ENCODE results near the gene SNCAIP. TPM values are rescaled to one million over a fixed set of nuclear protein-coding genes. Genes with fewer than 3 reads are reported as not detected.

The SNCAIP gene
- total and polyA plus RNA-seq, 9 of the 15 experiments (the other 6 are each of a cell fraction or from before 2014, with no cell fraction given) = 0.04 TPM; not detected in 8

DNA sequence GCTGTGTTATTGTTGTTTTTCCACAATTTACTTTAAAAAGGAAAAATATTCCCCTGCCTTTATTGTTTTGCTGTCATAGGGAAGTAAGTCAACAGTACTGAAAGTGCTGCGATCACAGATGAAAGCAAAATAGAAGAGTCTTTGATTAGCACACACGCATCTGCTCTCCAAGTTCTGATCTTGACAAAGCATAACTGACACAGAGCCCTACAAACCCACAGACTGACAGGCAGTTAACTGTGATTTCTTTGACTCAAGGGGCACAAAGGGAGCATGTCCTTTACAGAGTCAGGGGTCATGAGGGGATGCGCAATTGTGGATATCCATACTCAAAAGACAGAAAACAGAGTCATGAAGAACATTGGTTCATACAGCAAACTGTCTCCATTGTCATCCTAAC is 123.7 kb downstream of the SNCAIP start:
- H3K79me2 ChIP-seq (ENCODE audit: control insufficient read depth, insufficient read depth, low read length) = no peaks in the 10 kb centered on the region
- H3K36me3 ChIP-seq (ENCODE audit: control insufficient read depth, insufficient read depth, low read length) = no peaks in the 10 kb centered on the region
- POLR2A ChIA-PET = no interaction called here
- CTCF ChIA-PET (ENCODE audit: low intra/inter-chr PET ratio) = interaction anchor here (0.7 kb wide), 1 partner anchor 1687 kb away, joined by 6 read pairs; no protein-coding TSS in a partner anchor
- ATAC-seq = no peak
- H3K4me2 ChIP-seq (ENCODE audit: insufficient read depth, low read length) = no peak overlapping the region
- in situ Hi-C loops (cut with MboI) = no loop called here
- H4K20me1 ChIP-seq (replicated peaks; ENCODE audit: control insufficient read depth, insufficient read depth, low read length) = no peaks in the 10 kb centered on the region
- no peaks in the 10 kb centered on the region for H3K9me3 ChIP-seq (replicated peaks; ENCODE audit: control insufficient read depth, insufficient read depth, low read depth, low read length)
- no peaks in the 10 kb centered on the region for H3K4me1 ChIP-seq (replicated peaks in 1 of 2; ENCODE audit: control insufficient read depth in 2 of 2, insufficient read depth in 2 of 2, low read length in 2 of 2)
- H2AFZ ChIP-seq (ENCODE audit: low read depth, low read length) = no peak overlapping the region
- FAIRE-seq = no peak
- no peak for DNase-seq (ENCODE audit: extremely low read depth in 1 of 4, low spot score in 3 of 4)
- no peaks in the 10 kb centered on the region for H3K27me3 ChIP-seq (ENCODE audit: control insufficient read depth in 2 of 2, insufficient read depth in 2 of 2, low read length in 2 of 2)
- no peak overlapping the region for H3K27ac ChIP-seq (ENCODE audit: extremely low read depth, low read depth, low read length)
- no peak overlapping the region for H3K9ac ChIP-seq (ENCODE audit: insufficient read depth in 1 of 2, low read depth in 2 of 2, low read length in 2 of 2)
- intact Hi-C loops (cut with micrococcal nuclease) = no loop called here
- WGBS (ENCODE audit: insufficient coverage, low coverage, missing lambda C conversion rate) = 0% methylated on average over 3 of the region's 3 CpGs
- no peaks in the 10 kb centered on the region for H3K9me1 ChIP-seq (ENCODE audit: control insufficient read depth, insufficient read depth, low read length)
- no TSS peak for BruUV-seq (replicated peaks)
- H3K4me3 ChIP-seq = no peak overlapping the region
- TF ChIP-seq, protein P1, sequence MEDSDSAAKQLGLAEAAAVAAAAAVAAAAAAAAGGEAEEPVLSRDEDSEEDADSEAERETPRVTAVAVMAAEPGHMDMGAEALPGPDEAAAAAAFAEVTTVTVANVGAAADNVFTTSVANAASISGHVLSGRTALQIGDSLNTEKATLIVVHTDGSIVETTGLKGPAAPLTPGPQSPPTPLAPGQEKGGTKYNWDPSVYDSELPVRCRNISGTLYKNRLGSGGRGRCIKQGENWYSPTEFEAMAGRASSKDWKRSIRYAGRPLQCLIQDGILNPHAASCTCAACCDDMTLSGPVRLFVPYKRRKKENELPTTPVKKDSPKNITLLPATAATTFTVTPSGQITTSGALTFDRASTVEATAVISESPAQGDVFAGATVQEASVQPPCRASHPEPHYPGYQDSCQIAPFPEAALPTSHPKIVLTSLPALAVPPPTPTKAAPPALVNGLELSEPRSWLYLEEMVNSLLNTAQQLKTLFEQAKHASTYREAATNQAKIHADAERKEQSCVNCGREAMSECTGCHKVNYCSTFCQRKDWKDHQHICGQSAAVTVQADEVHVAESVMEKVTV (CRISPR knock-in tag; IDR thresholded peaks at IDR 0.05) = no peak
- TF ChIP-seq, protein P2, sequence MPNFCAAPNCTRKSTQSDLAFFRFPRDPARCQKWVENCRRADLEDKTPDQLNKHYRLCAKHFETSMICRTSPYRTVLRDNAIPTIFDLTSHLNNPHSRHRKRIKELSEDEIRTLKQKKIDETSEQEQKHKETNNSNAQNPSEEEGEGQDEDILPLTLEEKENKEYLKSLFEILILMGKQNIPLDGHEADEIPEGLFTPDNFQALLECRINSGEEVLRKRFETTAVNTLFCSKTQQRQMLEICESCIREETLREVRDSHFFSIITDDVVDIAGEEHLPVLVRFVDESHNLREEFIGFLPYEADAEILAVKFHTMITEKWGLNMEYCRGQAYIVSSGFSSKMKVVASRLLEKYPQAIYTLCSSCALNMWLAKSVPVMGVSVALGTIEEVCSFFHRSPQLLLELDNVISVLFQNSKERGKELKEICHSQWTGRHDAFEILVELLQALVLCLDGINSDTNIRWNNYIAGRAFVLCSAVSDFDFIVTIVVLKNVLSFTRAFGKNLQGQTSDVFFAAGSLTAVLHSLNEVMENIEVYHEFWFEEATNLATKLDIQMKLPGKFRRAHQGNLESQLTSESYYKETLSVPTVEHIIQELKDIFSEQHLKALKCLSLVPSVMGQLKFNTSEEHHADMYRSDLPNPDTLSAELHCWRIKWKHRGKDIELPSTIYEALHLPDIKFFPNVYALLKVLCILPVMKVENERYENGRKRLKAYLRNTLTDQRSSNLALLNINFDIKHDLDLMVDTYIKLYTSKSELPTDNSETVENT (CRISPR knock-in tag; IDR thresholded peaks at IDR 0.05) = no peak
- TF ChIP-seq NR4A1 (CRISPR knock-in tag; IDR thresholded peaks at IDR 0.05) (no peak), NR4A1 (tag; IDR thresholded peaks at IDR 0.05) (no peak), THRA (IDR thresholded peaks at IDR 0.05) (no peak), ZKSCAN1 (IDR thresholded peaks at IDR 0.05; ENCODE audit: low read depth, low read length) (no peak), PYGO2 (tag; IDR thresholded peaks at IDR 0.05) (no peak), DIDO1 (tag; IDR thresholded peaks at IDR 0.05; ENCODE audit: low read depth) (no peak), EWSR1 (IDR thresholded peaks at IDR 0.05; ENCODE audit: borderline replicate concordance, low read depth, partially characterized antibody) (no peak), TAF7 (tag; IDR thresholded peaks at IDR 0.05) (no peak), FOXP1 (CRISPR knock-in tag; IDR thresholded peaks at IDR 0.05) (no peak), TRIM24 (IDR thresholded peaks at IDR 0.05) (no peak), ATF7 (IDR thresholded peaks at IDR 0.05) (no peak), SMAD4 (CRISPR knock-in tag; conservative IDR thresholded peaks at IDR 0.05) (no peak), CCAR2 (IDR thresholded peaks at IDR 0.05; ENCODE audit: low read depth, low read length) (no peak), TOE1 (IDR thresholded peaks at IDR 0.05; ENCODE audit: borderline replicate concordance) (no peak), TOE1 (CRISPR knock-in tag; IDR thresholded peaks at IDR 0.05; ENCODE audit: borderline replicate concordance, low read depth) (no peak)
- TF ChIP-seq, protein P3, sequence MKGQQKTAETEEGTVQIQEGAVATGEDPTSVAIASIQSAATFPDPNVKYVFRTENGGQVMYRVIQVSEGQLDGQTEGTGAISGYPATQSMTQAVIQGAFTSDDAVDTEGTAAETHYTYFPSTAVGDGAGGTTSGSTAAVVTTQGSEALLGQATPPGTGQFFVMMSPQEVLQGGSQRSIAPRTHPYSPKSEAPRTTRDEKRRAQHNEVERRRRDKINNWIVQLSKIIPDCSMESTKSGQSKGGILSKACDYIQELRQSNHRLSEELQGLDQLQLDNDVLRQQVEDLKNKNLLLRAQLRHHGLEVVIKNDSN (CRISPR knock-in tag; IDR thresholded peaks at IDR 0.05) = no peak
